HG03432 (cell line): ENCODE measurements around the gene NME2.

ENCODE experiments used
- ATAC-seq: cut with Tn5 transposase; IDR thresholded peaks from one replicate; pipeline ENCODE4 v1.9.1; 2021; ENCODE audit warnings: mild to moderate bottlenecking, moderate library complexity; ENCODE audit not compliant: unreplicated experiment

NME2 gene

GRCh38 chr17:51200295-51200694, 34.1 kb downstream of the NME2 start:
- ATAC-seq = no peak

GRCh38 chr17:51200846-51201245, 34.6 kb downstream of the NME2 start:
- ATAC-seq = no peak

GRCh38 chr17:51203838-51204237, 37.6 kb downstream of the NME2 start:
- ATAC-seq = no peak

GRCh38 chr17:51214920-51215319, 48.7 kb downstream of the NME2 start:
- ATAC-seq = no peak

- ATAC-seq = no peak
Observed at GRCh38 chr17:51217946-51218345, 51.7 kb downstream of the NME2 start.

- no peak for ATAC-seq
Observed at GRCh38 chr17:51221322-51221721, 55.1 kb downstream of the NME2 start.
